GM20431 (cell line): ENCODE data around the gene GTF3C6.

Experiments used
- in situ Hi-C: fragments of 300-500 bp; cut with MseI, MboI; formaldehyde crosslinking; loops from one replicate; pipeline ENCODE4 v1.15.0; 2020; ENCODE audit warnings: low sequenced_read_pairs; ENCODE audit not compliant: unreplicated experiment

Gene GTF3C6, protein sequence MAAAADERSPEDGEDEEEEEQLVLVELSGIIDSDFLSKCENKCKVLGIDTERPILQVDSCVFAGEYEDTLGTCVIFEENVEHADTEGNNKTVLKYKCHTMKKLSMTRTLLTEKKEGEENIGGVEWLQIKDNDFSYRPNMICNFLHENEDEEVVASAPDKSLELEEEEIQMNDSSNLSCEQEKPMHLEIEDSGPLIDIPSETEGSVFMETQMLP

DNA sequence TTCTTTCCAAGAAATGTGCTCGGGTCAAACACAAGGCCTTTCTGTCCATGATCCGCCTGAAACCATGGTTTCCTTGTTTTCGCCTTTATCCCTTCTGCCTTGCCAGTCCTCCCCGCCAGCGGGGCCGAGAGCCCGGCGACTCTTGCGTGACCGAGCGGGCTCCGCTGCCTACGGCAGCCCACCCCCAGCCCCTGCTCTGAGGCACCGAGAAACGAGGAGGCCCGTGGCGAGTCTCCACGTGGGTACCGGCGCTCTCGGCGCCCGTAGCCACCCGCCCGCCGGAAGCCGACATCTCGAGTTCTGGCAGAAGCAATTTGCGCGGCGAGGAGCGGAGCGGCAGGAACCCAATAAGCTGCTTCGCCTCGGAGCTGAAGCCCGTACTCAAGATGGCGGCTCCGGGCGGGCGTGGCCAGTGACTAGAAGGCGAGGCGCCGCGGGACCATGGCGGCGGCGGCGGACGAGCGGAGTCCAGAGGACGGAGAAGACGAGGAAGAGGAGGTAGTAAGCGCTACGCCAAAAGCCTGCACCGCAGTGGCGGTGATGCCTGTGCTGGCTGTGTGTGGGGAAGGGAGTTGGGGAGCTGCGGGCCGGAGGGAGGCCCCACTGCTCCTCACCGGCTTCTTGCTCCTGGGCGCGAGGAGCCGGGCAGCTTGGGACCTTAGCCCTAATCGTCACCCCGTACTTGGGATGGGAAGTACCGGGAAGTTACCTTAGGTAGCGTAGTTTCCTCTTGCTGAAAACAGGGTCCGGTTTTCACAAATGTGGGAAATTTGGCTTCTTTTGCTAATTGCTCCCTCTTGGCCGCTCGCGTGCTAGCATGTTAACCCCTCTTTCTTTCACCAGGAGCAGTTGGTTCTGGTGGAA is at the start of gene GTF3C6:
Gene GTF3C6 (plus strand): TSS at position 378 of the 864 bp plus-strand sequence. CDS start 64 bp downstream, at position 442.
- in situ Hi-C loops = loop anchor here (10.0 to 25.0 kb wide), 2 partner anchors 274 to 421 kb away; no protein-coding TSS in a partner anchor

DNA sequence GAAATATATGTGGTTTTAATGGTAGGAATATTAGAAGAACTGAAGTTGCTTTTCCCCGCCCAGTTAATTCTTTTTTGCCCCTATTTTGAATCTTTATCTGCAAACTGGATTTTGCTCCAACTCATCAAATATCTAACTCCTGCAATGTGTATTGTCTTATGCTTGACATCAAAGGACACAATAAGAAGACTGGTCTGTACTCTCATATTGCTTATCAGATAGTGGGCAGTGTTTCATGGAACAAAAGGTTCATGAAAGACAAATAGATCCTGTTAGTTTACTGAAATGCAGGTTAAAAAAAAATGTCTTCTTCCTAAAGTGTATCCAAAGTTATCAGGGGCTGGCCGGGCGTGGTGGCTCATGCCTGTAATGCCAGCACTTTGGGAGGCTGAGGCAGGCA is 27.7 kb upstream of the GTF3C6 start:
- in situ Hi-C loops = no loop called here

DNA sequence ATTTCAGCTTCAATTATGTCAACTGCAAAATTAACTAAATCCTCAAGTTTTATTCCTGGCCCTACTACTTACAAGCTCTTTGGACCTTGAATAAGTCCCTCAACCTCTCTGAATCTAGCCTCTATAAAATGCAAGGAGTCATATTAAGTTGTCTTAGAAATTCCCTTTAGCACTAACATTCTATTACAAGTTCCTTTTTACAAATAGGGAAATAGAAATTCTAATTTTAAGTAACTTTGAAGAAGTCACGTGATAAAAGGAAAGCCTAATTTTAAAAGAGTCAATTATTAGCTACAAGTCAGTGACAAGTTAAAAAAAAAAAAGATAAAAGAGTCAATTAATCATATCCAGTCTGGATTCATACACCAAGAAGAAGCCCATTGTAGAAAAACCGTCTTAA is 24.6 kb upstream of the GTF3C6 start:
- in situ Hi-C loops = no loop called here

DNA sequence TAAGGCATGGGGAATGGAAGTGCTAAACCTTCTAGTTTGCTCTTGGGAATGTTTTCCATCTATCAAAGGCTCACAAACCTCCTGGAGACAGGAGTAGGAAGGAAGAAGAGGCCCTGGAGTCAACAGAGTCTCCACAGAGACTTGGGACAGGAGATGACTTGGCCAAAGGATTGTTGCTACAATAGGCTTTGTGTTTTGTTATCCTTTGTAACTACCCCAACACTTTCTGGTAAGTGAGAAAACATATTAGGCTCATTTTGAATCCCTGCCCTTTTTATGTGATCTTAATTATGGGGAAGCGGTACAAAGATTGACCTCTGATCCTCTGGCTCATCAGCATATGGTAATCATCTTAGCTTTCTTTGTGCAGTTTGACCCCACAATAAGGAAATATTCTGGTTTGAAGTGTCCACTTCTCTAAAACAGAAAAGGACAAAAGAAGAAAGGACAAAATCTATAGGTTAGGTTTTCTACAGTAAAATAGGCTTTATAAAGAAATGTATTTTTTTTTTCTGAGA is 24.1 kb upstream of the GTF3C6 start:
- in situ Hi-C loops = no loop called here

DNA sequence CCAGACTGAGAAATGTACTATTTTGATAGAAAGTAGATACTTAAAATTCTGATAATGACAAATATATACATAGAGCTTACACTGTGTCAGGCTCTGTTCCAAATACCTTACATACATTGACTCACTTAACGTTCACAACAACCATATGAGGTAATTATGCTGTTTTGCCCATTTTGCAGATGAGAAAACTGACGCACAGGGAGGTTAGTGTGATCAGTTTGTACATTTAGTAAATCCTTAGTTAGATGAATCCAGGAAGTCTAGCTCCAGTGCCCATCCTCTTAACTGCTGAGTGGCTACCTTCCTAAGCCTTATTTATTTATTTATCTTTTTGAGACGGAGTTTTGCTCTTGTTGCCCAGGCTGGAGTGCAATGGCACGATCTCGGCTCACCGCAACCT is 23.3 kb upstream of the GTF3C6 start:
- in situ Hi-C loops = no loop called here

DNA sequence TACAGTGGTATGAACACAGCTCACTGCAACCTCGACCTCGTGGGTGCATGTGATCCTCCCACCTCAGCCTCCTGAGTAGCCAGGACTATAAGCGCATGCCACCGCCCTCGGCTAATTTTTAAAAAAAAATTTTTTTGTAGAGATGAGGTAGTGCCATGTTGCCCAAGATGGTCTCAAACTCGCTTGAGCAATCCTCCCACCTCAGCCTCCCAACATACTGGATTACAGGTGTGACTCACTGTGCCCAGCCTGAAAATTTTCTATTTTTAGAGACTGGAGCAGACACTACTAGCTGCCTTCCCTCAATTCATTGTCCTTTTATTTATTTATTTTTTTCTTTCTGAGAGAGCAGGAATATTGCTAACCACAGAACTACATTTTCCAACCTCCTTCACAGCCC is 20.3 kb upstream of the GTF3C6 start:
- in situ Hi-C loops = no loop called here

DNA sequence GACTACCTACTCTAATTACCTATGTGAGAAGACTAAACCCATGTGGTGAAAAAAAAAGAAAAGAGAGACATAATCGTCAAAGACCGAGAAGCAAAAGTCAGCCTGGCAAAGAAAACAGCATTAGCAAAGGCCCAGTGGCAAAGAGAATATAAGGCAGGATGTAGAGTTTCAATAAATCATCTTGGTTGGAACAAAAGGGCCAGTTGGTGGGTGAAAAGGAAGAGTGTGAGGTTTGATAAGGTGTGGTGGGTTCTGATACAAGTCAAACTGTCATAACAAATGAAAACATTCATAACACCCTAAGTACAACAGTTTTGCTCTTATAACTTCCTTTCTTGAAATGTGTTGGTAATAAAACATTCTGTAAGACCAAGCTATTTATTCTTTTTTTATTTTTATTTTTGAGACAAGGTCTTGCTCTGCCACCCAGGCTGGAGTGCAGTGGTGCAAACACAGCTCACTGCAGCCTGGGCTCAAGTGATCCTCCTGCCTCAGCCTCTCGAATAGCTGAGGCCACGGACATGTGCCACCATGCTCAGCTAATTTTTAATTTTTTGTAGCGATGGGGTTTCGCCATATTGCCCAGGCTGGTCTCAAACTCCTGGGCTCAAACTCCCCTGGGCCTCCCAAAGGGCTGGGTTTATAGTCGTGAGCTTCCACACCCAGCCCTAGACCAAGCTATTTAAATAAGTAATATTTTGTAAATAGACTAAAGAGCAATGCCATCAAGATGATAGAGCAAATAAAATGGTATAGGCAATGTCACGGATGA is 18.9 kb upstream of the GTF3C6 start:
- in situ Hi-C loops = no loop called here

DNA sequence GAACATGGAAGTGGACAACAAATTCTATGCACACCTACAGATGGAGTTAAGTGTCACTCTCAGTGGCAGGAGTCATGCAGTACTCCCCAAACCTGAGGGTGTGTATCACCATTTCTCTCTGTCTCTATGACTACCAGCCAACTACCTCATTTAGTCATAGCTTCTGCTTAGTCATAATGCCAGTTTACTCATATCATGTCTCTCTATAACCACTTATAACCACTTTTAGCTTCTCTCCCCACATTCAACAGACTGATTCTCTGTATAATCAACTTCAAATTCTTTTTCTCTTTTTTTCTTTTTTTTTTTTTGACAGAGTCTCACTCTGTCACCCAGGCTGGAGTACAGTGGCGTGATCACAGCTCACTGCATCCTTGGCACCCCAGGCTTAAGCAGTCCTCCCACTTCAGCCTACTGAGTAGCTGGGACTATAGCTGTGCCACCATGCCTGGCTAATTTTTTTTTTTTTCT is 13.8 kb upstream of the GTF3C6 start:
- in situ Hi-C loops = no loop called here

DNA sequence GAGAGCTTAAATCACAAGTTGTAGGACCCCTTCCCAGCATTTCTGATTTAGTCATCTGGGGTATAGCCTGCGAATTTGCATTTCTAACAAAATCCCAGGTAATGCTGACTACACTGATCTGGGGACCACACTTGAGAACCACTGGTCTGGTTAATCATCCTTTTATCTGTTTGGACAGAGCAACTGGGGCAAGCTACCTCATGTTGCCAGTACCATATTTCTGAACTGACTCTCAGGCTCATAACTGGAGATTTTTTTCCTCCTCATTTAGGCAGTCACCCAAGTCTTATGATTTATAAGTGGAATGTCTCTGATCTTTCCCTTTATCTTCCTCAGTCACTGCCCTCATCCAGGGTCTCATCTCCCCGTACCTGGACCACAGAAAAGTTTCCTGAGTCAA is 12.0 kb upstream of the GTF3C6 start:
- in situ Hi-C loops = no loop called here

DNA sequence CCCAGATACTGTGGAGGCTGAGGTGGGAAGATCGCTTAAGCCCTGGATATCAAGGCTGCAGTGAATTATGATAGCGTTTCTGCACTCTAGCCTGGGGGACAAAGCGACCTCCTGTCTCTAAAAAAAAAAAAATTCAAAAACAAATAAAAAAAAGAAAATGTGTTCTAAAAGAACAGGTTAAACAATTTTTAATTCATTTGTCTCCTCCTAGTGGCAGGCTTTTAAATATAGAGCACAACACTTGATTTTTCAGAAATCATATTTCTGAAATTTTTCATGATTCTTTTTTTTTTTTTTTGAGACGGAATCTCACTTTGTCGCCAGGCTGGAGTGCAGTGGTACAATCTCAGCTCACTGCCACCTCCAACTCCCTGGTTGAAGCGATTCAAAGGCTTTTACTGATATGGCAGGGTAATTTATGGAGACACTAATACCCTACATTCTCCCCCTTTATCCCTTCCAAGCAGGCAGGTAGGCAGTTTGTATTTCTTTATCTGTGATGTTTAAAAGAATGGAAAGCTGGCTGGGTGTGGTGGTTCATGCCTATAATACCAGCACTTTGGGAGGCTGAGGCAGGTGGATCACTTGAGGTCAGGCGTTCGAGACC is 8.7 kb upstream of the GTF3C6 start:
- in situ Hi-C loops = loop anchor here (10.0 to 25.0 kb wide), 2 partner anchors 265 to 412 kb away; no protein-coding TSS in a partner anchor

DNA sequence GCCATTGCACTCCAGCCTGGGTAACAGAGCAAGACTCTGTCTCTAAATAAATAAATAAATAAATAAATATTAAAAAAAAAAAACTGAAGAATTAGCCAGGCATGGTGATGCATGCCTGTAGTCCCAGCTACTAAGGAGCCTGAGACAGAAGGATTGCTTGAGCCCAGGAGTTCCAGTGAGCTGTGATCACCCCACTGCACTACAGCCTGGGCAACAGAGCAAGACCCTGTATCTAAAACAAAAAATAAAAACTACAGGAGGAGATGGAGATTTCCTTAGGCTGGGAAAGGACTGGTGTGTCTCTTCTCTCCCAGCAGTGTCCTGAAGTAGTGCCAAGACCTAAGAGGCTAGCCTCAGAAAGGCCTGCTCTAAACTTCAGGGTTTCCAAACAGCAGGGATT is 8.1 kb upstream of the GTF3C6 start:
- in situ Hi-C loops = loop anchor here (10.0 to 25.0 kb wide), 2 partner anchors 266 to 413 kb away; no protein-coding TSS in a partner anchor

DNA sequence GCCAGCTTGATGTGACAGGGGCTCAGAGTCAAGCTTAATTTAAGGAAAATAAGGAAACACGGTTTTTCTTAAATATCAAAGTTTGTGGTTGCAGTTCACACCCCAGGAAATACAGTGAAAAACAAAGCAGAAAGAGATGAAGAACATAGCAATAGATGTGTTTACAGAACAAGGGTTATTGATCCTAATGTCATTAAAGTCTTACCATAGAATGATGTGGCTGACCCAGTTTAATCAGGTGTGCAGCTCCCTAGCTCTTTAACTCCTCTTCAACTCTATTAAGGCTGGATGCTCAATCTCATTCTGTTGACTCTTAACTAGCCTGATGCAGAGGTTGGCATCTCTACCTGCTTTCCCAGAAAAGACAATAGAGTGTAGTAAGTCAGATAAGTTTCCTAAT is 7.5 kb upstream of the GTF3C6 start:
- in situ Hi-C loops = loop anchor here (10.0 to 25.0 kb wide), 2 partner anchors 266 to 414 kb away; no protein-coding TSS in a partner anchor

DNA sequence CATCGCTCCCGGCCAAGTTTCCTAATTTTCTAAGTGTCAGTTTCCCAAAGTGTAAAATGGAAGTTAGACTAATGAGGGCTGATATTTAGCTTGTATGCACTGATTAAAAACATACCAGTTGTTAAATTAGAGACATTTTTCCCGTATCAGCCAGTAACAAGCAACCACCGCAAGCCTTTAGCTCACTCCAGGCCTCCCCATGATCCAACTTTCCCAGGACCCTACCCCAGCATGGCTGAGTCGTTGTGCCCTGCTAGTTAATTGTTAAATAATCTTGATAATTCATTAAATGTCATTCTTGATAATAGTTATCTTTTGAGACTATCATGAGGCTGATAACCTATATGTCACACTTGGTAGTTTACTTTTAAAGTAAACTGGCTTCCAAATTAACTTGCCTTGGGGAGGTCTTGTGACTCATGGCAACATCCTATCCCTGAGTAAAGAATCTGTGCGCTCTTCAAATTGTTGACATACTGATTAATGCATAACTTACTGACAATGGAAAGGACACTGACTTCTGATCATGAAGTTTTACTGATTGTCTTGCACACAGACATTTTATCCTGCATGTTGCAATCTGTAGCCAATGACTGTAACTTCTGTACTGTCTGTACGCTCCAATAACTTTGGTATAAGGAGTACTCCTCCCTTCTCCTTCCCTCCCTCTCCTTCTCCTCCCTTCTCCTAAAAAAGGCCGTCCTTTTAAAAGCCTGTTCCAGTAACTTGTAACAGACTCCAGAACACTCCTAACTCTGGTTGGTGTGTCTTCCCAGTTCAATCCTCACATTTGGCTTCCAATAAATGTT is 6.3 kb upstream of the GTF3C6 start:
- in situ Hi-C loops = loop anchor here (10.0 to 25.0 kb wide), 2 partner anchors 267 to 415 kb away; no protein-coding TSS in a partner anchor

DNA sequence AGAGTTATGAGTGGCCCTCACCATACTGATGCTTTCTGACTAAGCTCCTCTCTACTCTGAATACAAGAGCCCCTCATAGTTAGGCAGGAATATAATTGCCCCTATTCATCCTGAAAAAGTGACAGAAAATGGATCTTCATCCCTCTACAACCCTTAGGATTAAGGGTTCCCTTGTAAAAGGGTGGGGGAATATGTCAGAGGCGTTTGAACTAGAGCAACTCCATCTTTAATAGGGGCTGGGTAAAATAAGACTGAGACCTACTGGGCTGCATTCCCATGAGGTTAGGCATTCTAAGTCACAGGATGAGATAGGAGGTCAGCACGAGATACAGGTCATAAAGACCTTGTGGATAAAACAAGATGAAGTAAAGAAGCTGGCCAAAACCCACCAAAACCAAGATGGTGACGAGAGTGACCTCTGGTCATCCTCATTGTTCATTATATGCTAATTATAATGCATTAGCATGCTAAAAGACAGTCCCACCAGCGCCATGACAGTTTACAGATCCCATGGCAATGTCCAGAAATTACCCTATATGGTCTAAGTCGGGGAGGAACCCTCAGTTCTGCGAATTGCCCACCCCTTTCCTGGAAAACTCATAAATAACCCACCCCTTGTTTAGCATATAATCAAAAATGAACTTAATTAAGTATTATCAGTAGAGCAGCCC is 4.7 kb upstream of the GTF3C6 start:
- in situ Hi-C loops = loop anchor here (10.0 to 25.0 kb wide), 2 partner anchors 269 to 416 kb away; no protein-coding TSS in a partner anchor

DNA sequence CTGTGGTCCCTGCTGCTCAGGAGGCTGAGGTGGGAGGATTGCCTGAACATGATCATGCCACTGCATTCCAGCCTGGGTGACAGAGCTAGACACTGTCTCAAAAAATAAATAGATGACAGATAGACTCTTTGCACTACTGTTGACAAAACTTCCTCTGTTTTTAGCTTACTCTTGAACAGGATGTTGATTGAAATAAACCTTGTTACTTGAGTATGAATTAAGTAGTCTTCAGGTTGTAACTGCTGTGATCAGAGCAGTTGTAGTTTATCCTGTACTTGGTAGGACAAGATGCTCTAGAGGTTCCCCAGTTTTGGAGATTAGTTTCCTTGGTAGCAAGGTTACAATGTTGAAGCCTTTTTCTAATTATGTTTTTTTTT is 1.5 kb downstream of the GTF3C6 start:
- in situ Hi-C loops = loop anchor here (25.0 kb wide), 1 partner anchor 423 kb away; no protein-coding TSS in a partner anchor

DNA sequence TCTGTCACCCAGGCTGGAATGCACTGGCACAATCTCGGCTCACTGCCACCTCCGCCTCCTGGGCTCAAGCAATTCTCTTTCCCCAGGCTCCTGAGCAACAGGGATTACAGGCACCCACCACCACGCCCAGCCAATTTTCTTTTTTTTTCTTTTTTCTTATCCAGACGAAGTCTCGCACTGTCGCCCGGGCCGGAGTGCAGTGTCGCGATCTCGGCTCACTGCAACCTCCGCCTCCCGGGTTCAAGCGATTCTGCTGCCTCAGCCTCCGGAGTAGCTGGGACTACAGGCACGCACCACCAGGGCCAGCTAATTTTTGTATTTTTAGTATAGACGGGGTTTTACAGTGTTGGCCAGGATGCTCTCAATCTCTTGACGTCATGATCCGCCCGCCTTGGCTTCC is 4.1 kb downstream of the GTF3C6 start:
- in situ Hi-C loops = loop anchor here (25.0 kb wide), 1 partner anchor 425 kb away; no protein-coding TSS in a partner anchor

DNA sequence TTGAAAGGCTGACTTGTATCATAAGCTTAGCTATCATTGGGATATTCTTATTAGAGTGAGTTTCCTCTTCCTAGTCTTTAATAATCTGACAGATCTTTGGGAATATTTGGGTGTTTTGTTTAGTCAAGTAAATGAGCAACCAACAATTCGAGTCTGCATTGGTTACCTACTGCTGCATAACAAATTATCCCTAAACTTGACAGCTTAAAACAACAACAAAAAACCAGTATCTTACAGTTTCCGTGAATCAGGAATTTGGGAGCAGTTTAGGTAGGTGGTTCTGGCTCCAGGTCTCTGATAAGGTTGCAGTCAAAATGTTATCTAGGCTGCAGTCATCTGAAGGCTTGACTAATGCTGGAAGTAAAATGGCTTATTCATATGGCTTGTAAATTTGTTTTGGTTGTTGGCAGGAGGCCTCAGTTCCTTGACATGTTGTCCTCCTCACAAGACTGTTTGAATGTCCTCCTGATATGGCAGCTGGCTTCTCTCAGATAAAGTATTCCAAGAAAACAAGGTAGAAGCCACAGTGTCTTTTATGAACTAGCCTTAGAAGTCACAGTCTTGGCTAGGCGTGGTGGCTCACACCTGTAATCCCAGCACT is 7.2 kb downstream of the GTF3C6 start:
- in situ Hi-C loops = loop anchor here (25.0 kb wide), 1 partner anchor 428 kb away; no protein-coding TSS in a partner anchor

DNA sequence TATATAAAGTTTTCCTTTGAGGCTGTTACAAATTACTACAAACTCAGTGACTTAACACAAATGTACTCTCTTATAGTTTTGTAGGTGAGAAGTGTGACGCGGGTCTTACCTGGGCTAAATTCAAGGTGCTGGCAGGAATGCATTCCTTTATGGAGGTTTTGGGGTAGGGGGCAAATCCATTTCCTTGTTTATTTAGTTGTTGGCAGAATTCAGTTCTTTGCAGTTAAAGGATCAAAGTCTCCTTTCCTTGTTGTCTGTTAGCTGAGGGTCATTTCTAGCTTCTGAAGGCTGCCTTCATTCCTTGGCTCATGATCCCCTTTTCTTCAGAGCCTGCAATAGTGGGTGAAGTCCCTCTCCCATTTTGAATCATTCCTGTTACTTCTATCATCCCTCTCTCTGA is 10.2 kb downstream of the GTF3C6 start:
- in situ Hi-C loops = loop anchor here (25.0 kb wide), 1 partner anchor 431 kb away; no protein-coding TSS in a partner anchor
